ENCODE results near the gene STAT3. TPM values are rescaled to one million over a fixed set of nuclear protein-coding genes. Genes with fewer than 3 reads are reported as not detected.

The STAT3 gene
- total RNA-seq, 1 donor from 2014 or later = 41.2 TPM

- Mint-ChIP-seq H3K4me3 (ENCODE audit: low read depth) (no peak overlapping the region), H3K27ac (peak overlapping the region; percentile 23), H3K9me3 (ENCODE audit: low read depth) (peaks cover 3% of the 10 kb centered on the region), H3K36me3 (ENCODE audit: insufficient read depth) (no peaks in the 10 kb centered on the region), H3K27me3 (peaks cover 22% of the 10 kb centered on the region), H3K4me1 (ENCODE audit: low read depth) (peaks cover 18% of the 10 kb centered on the region)
- TF ChIP-seq CTCF (IDR thresholded peaks at IDR 0.05; ENCODE audit: unreplicated experiment) = peak; percentile 70
- no peak for DNase-seq (ENCODE audit: low spot score, unreplicated experiment)
These were observed 40.1 kb upstream of the STAT3 start for GRCh38 chr17:42428141-42428944.

GRCh38 chr17:42424991-42425610, 36.9 kb upstream of the STAT3 start:
- Mint-ChIP-seq H3K4me1 (ENCODE audit: low read depth) (peaks cover 19% of the 10 kb centered on the region), H3K27me3 (peaks cover 50% of the 10 kb centered on the region), H3K9me3 (ENCODE audit: low read depth) (no peaks in the 10 kb centered on the region), H3K36me3 (ENCODE audit: insufficient read depth) (no peaks in the 10 kb centered on the region), H3K27ac (no peak overlapping the region), H3K4me3 (ENCODE audit: low read depth) (no peak overlapping the region)
- no peak for DNase-seq (ENCODE audit: low spot score, unreplicated experiment)
- no peak for TF ChIP-seq CTCF (IDR thresholded peaks at IDR 0.05; ENCODE audit: unreplicated experiment)

- Mint-ChIP-seq H3K36me3 (ENCODE audit: insufficient read depth) (no peaks in the 10 kb centered on the region), H3K9me3 (ENCODE audit: low read depth) (no peaks in the 10 kb centered on the region), H3K4me1 (ENCODE audit: low read depth) (peaks cover 14% of the 10 kb centered on the region), H3K4me3 (ENCODE audit: low read depth) (no peak overlapping the region), H3K27ac (no peak overlapping the region), H3K27me3 (peaks cover 59% of the 10 kb centered on the region)
- no peak for TF ChIP-seq CTCF (IDR thresholded peaks at IDR 0.05; ENCODE audit: unreplicated experiment)
- DNase-seq (ENCODE audit: low spot score, unreplicated experiment) = no peak
These were observed 35.5 kb upstream of the STAT3 start for GRCh38 chr17:42423766-42424165.

- Mint-ChIP-seq H3K9me3 (ENCODE audit: low read depth) (no peaks in the 10 kb centered on the region), H3K36me3 (ENCODE audit: insufficient read depth) (no peaks in the 10 kb centered on the region), H3K27ac (peak within 1 kb of the TSS; percentile 22), H3K27me3 (peaks cover 59% of the 10 kb centered on the region), H3K4me3 (ENCODE audit: low read depth) (peak within 1 kb of the TSS; percentile 66), H3K4me1 (ENCODE audit: low read depth) (peaks cover 7% of the 10 kb centered on the region)
- TF ChIP-seq CTCF (IDR thresholded peaks at IDR 0.05; ENCODE audit: unreplicated experiment) = no peak
- peak; percentile 28 for DNase-seq (ENCODE audit: low spot score, unreplicated experiment)
These were observed 34.9 kb upstream of the STAT3 start, which contains the start of gene CAVIN1 for GRCh38 chr17:42422958-42423712. CAVIN1 (minus strand) TSS chr17:42423256; CDS start chr17:42423097, 159 bp downstream.

- Mint-ChIP-seq H3K27ac (peak overlapping the region; percentile 22), H3K4me1 (ENCODE audit: low read depth) (peaks cover 7% of the 10 kb centered on the region), H3K4me3 (ENCODE audit: low read depth) (peak overlapping the region; percentile 66)
These were observed 34.2 kb upstream of the STAT3 start for GRCh38 chr17:42422412-42422957.

More at GRCh38 chr17:42422412-42422957, 34.2 kb upstream of the STAT3 start:
- no peak for DNase-seq (ENCODE audit: low spot score, unreplicated experiment)
- Mint-ChIP-seq H3K9me3 (ENCODE audit: low read depth) (no peaks in the 10 kb centered on the region), H3K27me3 (peaks cover 59% of the 10 kb centered on the region), H3K36me3 (ENCODE audit: insufficient read depth) (no peaks in the 10 kb centered on the region)
- no peak for TF ChIP-seq CTCF (IDR thresholded peaks at IDR 0.05; ENCODE audit: unreplicated experiment)
